Mucosa of gallbladder (tissue), 1 donor: ENCODE results near the gene NPAS2. TPM values are rescaled to one million over a fixed set of nuclear protein-coding genes. Genes with fewer than 3 reads are reported as not detected.

Source experiments
- DNase-seq: peaks from one replicate; pipeline ENCODE4 v3.0.0-alpha.2; 2020; ENCODE audit warnings: low spot score
- total RNA-seq: library from RNA; stranded (reverse); gene quantifications from one replicate; pipeline ENCODE4 v1.2.1, GENCODE V29; 2021
- donor health status: DM: no; HTN: no; CAD: no.

The NPAS2 gene
- total RNA-seq, 1 donor from 2014 or later = 47.4 TPM

DNA sequence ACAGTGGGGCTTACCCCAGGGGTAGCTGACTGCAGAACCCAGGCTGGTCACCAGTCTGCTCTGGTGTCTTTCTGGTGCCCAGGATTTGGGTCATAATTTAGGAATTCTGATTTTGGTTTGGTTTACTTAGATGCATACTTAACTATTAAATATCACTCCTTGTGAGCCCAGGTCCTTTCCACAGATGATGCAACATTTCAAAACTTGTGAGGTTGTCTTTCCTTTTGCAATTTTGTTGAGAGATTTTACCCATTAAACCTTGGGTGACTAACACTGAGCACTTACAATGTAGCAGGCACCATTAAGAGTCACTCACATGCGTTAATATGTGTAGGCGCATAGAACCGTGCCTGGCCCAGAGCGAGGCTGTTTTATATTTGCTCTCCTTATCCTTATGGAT, 120.3 kb downstream of the NPAS2 start:
- DNase-seq = no peak

- DNase-seq = no peak
These were observed 121.1 kb downstream of the NPAS2 start for GRCh38 chr2:100940766-100941645.

DNA sequence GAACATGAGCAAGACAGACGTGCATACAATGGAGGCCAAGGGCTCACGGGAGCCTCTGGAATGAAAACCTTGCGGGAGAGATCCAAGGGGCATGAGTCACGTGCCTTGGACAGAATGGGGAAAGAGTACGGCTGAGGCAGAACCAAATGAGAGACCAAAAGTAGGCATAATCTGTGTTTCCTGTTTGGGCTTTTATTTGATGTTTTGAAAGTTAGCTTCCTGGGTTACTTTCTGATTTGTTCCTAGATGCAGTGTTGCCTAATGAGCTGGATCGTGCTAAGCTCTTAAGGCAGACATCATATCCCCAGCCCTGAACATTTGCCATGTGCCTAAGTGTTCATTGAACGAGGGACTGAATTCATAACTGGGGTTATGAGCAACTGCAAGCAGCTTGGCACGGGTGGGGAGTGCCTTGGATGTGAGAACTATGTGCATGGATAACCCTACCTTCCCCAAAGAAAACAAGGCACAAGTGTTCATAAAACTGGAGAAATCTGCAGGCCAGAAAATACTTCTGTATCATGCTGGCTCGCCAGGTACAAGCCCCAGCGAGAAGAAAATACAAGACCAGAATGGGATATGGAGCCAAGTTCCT, 121.8 kb downstream of the NPAS2 start:
- no peak for DNase-seq

GRCh38 chr2:100944617-100945432, 124.9 kb downstream of the NPAS2 start:
- no peak for DNase-seq

DNA sequence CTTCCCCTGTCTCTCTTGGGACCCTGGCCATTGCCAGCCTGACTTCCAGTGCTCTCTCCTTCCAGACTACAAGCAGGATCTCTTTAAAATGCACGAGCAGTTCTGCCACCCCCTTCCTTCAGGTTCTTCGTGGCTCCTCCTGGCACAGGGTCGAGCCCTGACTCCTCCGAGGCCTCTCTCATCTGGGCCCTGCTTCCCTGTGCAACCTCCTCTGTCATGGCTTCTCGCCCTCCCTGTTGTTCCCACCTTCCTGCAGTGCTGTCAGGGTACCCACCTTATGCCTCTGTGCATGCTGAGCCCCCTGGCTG, 125.4 kb downstream of the NPAS2 start:
- no peak for DNase-seq

- no peak for DNase-seq
These were observed 126.1 kb downstream of the NPAS2 start for GRCh38 chr2:100945930-100946607.

DNA sequence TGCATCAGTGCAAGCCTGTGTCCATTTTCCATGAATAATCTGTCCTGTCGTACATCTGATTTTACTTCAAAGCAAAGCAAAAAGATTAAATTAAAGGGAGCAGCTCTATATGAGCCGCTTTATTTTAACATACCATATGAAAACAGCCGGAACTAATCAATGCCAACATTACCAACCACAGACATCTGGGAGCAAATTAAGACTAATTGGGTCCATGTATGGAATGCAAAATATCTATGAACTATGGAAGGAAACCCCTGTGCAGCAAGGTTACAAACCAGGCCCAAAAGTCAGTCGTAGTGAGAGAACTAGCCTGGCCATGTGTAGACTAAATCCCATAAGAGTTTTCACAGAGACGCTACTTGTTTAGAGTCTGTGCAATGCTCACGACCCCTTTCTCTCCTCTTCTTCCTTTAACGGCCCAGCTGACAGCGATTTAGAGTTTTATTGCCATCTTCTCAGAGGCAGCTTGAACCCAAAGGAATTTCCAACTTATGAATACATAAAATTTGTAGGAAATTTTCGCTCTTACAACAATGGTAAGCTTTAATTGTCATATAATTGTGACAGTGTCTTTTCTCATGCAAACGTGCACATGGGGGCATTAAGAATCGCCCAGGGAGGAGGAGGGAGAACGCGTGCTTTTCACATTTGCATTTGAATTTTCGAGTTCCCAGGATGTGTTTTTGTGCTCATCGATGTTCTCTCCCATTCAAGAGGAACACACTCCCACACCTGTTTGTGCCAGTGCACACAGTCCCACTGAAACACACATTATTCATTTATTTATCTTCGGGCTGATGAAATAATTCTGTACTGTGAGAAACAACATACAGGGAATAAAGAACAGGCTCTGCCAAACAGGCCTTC, 129.2 kb downstream of the NPAS2 start:
- DNase-seq = no peak

- no peak for DNase-seq
These were observed 132.6 kb downstream of the NPAS2 start for GRCh38 chr2:100952512-100952911.

DNA sequence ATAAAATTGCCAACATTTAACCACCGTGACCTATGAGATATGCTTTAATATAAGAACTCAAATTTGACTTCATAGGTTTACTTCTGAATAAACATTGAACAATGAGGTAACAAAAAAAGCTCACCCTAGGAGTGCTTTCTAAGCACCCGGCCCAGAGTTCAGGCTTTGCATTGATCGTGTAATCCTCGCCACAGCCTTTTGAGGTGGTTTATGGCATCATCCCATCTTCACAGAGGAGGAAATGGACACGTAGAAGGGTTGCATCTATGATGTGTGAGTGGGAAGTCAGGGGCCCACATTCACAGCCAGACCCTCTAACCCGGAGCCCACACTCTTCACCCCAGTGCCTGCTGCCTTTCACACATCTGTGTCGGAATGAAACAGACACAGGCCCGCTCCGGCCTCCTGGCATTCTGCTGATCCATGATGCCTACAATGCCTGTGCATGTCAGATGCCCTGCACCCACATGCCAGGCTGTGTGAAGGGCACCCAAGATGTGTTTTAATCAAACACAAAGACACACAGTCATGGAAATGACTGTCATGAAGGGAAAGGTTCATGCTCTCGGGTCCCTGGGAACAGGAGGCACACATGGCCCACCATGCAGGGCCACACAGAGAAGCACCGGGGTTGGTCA, 133.6 kb downstream of the NPAS2 start:
- no peak for DNase-seq

DNA sequence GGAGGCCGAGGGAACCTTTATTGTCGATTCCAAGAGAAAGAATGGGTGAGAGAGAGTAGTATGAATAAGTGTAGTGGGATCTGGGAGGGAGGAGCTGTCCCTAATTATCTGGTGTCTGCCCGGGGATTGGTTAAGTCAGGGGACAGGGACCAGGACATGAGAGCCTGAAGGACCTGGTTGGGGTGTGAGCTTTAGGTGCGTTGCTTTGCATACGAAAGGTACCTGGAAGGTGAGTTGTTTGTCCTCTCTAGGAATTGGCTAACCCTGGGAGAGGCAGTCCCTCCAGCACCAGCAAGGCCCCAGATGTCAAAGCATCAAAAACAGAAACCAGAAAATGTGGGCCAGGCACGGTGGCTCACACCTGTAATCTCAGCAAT, 134.1 kb downstream of the NPAS2 start:
- DNase-seq = no peak

DNA sequence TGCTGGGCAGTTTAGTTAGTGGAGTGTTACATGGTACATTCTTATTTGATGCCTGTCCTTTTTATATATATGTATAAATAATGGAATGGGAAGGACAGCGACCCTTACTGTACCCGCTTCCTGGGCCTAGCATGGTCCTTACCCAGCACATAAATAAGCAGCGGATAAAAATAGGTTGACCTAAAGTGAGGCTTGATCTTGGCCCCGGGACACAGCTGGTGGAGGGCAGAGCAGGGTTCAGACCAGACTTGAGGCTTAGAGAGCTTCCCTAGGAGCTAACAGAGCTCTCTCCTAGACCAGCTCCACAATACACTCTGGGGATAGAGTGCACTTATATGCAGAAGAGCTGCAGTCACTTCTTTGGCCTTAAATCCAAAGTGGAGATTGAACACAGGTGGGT, 135.3 kb downstream of the NPAS2 start:
- DNase-seq = no peak

- DNase-seq = no peak
These were observed 136.1 kb downstream of the NPAS2 start for GRCh38 chr2:100956081-100956480.

- DNase-seq = peak; percentile 48
These were observed 138.2 kb downstream of the NPAS2 start for GRCh38 chr2:100957996-100958653.

DNA sequence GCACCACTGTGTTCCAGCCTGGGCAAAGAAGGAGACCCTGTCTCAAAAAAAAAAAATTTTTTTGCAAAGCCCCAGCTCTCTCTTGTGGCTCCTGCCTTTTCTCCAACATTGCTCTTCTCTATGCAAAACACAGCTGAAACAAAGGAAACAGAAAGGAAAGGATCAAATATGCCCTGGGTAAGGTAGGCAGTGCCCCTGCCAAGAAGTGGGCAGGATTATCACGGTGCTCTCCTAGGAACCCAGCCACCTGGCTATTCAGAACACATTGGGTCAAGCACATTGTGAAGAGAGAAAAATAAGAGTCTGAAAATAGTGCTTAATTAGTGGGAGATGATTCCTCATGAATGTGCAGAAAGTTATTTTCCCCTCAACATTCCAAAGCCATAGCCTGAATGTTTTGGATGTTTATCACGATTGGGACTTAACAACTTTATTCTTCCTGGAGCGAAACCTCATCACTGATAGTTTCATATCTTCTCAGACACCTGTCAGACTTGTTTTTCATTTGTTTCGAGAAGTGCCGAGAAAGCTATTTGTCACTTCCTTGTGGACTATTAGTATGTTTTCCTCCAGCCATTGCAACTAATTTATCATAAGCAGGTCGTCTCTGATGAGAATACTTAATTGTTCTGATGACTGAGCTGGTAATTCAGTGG, 139.4 kb downstream of the NPAS2 start:
- DNase-seq = no peak

DNA sequence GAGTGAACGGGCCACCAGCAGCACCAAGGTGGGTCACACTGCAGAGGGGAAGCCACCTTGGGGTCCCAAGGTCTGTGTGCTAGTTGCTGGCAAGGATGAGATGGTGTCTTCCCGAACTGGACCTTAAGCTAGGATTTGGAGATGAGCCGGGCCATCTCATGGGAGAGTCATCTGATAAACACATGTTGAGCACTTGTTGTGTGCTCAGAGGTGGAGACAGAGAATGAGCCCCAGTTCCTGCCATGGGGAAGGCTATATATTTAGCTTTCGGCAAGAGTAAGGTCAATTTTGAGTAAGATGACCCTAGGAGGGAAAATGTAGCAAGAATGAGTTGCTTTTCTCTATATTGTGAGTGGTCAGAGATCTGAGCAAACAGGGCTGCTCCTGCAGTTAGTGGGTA, 140.7 kb downstream of the NPAS2 start:
- DNase-seq = no peak

DNA sequence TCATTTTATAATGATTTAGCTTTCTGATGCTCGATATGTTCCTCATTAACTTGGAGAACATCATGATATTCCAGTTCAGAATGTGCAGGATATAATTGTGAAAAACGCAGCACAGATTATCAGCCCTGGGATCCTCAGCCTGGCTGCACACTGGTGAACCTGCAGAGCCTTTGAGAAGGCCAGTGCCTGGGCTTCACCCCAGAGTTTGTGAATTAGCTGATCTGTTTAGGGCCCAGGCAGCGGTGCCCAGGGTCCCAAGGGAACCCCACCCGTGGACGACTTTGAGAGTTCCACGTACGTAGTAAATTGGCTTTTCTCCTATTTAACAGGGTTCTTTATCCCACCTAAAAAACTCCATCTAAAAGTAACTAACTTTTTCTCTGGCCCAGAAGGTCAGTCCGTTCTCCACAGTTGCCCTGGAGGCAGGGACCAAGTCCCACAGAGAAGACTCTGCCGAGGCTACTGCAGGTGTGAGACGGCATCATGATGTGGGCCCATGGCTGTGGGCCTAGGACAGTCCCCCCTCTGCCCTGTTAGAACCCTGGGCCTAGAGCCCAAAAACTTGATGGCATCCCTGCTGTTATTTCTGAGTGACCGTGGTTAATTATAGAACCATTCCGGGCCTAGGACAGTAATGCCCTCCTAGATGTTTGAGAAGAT, 142.6 kb downstream of the NPAS2 start:
- no peak for DNase-seq

GRCh38 chr2:100963026-100963375, 143.1 kb downstream of the NPAS2 start:
- DNase-seq = no peak

- no peak for DNase-seq
These were observed 144.3 kb downstream of the NPAS2 start for GRCh38 chr2:100964222-100964621.

GRCh38 chr2:100964681-100965169, 144.8 kb downstream of the NPAS2 start:
- no peak for DNase-seq
